Tibial nerve (tissue), 3 donors: ENCODE results near the gene NKX6-1.

Experiments used
- CTCF ChIP-seq, 5 experiments: fragments of 200-600 bp in 3 of 5; fragments of 450-650 bp in 2 of 5; sonication (generic) in 3 of 5; IDR thresholded peaks; one replicate each; pipeline ENCODE4 v1.5.1; 2016 to 2019; ENCODE audit warnings: antibody characterized with exemption in 5 of 5, mild to moderate bottlenecking in 3 of 5, moderate library complexity in 2 of 5
- POLR2A ChIP-seq, 2 donors: fragments of 450-650 bp; IDR thresholded peaks; one replicate each; pipeline ENCODE4 v1.6.1; 2017; ENCODE audit warnings: antibody characterized with exemption in 2 of 2, mild to moderate bottlenecking in 2 of 2, moderate library complexity in 2 of 2

DNA sequence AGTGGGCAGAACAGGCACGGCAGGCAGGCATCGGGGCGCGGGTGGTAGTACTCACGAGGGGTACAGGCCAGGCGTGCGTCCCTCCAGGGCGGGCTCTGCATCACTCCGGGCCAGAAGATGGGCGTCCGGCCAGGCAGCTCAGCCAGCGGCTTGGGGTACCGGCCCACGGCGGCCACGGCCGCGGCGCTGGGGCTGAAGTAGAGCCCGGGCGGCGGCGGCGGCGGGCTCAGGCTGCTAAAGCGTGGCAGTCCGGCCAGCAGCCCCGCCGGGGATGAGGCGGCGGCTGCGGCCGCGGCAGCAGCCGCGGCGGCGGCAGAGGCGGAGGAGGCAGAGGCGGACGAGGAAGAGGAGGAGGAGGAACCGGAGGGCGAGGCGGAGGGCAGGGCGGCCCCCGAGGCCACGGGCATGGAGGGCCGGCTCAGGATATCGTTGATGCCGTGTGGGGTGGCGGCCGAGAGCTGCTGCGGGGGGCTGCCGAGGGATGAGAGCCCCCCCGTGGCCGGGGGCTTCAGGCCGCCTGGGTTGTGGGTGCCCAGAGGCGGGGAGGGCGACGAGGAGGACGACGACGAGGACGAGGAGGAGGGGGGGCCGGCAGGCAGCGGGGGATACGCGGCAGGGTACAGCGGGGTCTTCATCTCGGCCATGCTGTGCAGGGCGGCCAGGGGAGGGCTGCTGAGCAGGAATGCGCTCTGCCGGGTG is 1.4 kb downstream of the NKX6-1 start:
- TF ChIP-seq POLR2A (IDR thresholded peaks at IDR 0.05) (no peak), CTCF (IDR thresholded peaks at IDR 0.05) (no peak)
